Stimulated activated CD8-positive, alpha-beta memory T cell treated with anti-CD3 and anti-CD28 coated beads, Interleukin-15, amount 100 ng/mL, for 1 hour (primary cell): Measurements from ENCODE around the gene TECPR2.
"Not testable (repeated sequence)": the region's sequence is repeated elsewhere in the genome, so short reads cannot be mapped to it uniquely, and the experiment has no call there.

ENCODE experiments used
- DNase-seq: peaks from one replicate; pipeline ENCODE4 v3.0.0-alpha.2; 2020; ENCODE audit warnings: low read depth

The TECPR2 gene

GRCh38 chr14:102362545-102363181 is at the start of gene TECPR2, which contains the start of gene CINP:
TECPR2 (plus strand) TSS chr14:102362941; CDS start chr14:102376722, 13,781 bp downstream.
CINP (minus strand) TSS chr14:102362890; CDS start chr14:102362851, 39 bp downstream.
- peak; percentile 98 for DNase-seq

- DNase-seq: peak; percentile 65
Observed at GRCh38 chr14:102314242-102315011, 48.3 kb upstream of the TECPR2 start.

GRCh38 chr14:102315121-102315520 is 47.6 kb upstream of the TECPR2 start:
- no peak for DNase-seq

- no peak for DNase-seq
Observed at GRCh38 chr14:102316338-102316742, 46.4 kb upstream of the TECPR2 start.

- DNase-seq: peak; percentile 89
Observed at GRCh38 chr14:102316743-102317563, 45.8 kb upstream of the TECPR2 start.

GRCh38 chr14:102317564-102318248 is 45.0 kb upstream of the TECPR2 start:
- DNase-seq: no peak

GRCh38 chr14:102318781-102319276 is 43.9 kb upstream of the TECPR2 start:
- DNase-seq: no peak

GRCh38 chr14:102319351-102320032 is 43.2 kb upstream of the TECPR2 start, which contains the start of gene ZNF839:
ZNF839 (plus strand) TSS chr14:102319746; CDS start chr14:102319766, 20 bp downstream.
- peak; percentile 88 for DNase-seq

- no peak for DNase-seq
Observed at GRCh38 chr14:102320033-102320660, 42.6 kb upstream of the TECPR2 start.

- no peak for DNase-seq
Observed at GRCh38 chr14:102320671-102321455, 41.9 kb upstream of the TECPR2 start.

- no peak for DNase-seq
Observed at GRCh38 chr14:102321456-102322422, 41.0 kb upstream of the TECPR2 start.

GRCh38 chr14:102323102-102323501 is 39.6 kb upstream of the TECPR2 start:
- no peak for DNase-seq

- DNase-seq: no peak
Observed at GRCh38 chr14:102325791-102326345, 36.9 kb upstream of the TECPR2 start.

GRCh38 chr14:102326583-102326982 is 36.2 kb upstream of the TECPR2 start:
- DNase-seq: no peak

- not testable (repeated sequence) for DNase-seq
Observed at GRCh38 chr14:102329381-102329780, 33.4 kb upstream of the TECPR2 start.

GRCh38 chr14:102330806-102331205 is 31.9 kb upstream of the TECPR2 start:
- no peak for DNase-seq

GRCh38 chr14:102333390-102333789 is 29.4 kb upstream of the TECPR2 start:
- DNase-seq: no peak
